Large intestine (tissue), 3 donors: ENCODE measurements around the gene VPS13D. TPM values are rescaled to one million over a fixed set of nuclear protein-coding genes. Genes with fewer than 3 reads are reported as not detected.

Experiments
- DNase-seq, 2 donors: peaks; one replicate each; pipeline versions ENCODE4 v3.0.0 to v3.0.0-alpha.2; 2013
- H3K27ac ChIP-seq: one replicate; pipeline ENCODE4 v1.5.1; 2013; ENCODE audit warnings: low read length
- H3K27me3 ChIP-seq: 2 replicates; pipeline ENCODE4 v1.6.1; 2013; ENCODE audit warnings: low read length; ENCODE audit not compliant: control insufficient read depth, insufficient read depth
- H3K36me3 ChIP-seq: 2 replicates; pipeline ENCODE4 v1.6.1; 2013; ENCODE audit warnings: low read length; ENCODE audit not compliant: control insufficient read depth, insufficient read depth
- H3K4me1 ChIP-seq: one replicate; pipeline ENCODE4 v1.6.1; 2013; ENCODE audit warnings: low read length; ENCODE audit not compliant: control insufficient read depth, insufficient read depth
- H3K4me3 ChIP-seq: one replicate; pipeline ENCODE4 v1.5.1; 2013; ENCODE audit warnings: low read length
- H3K9me3 ChIP-seq: one replicate; pipeline ENCODE4 v1.6.1; 2013; ENCODE audit warnings: mild to moderate bottlenecking, low read depth, low read length, moderate library complexity; ENCODE audit not compliant: control insufficient read depth
- WGBS: methylation state at CpG from one replicate; pipeline ENCODE4 v1.1.5; 2013; ENCODE audit warnings: low lambda C conversion rate; ENCODE audit not compliant: insufficient coverage; 5-methylcytosine and 5-hydroxymethylcytosine counted together
- polyA plus RNA-seq: library from polyadenylated mRNA; unstranded; fragments of 120-200 nt; gene quantifications from one replicate; pipeline ENCODE4 v1.2.1, GENCODE V29; 2013

The VPS13D gene
- polyA plus RNA-seq, 1 donor, result 20.7 TPM

DNA sequence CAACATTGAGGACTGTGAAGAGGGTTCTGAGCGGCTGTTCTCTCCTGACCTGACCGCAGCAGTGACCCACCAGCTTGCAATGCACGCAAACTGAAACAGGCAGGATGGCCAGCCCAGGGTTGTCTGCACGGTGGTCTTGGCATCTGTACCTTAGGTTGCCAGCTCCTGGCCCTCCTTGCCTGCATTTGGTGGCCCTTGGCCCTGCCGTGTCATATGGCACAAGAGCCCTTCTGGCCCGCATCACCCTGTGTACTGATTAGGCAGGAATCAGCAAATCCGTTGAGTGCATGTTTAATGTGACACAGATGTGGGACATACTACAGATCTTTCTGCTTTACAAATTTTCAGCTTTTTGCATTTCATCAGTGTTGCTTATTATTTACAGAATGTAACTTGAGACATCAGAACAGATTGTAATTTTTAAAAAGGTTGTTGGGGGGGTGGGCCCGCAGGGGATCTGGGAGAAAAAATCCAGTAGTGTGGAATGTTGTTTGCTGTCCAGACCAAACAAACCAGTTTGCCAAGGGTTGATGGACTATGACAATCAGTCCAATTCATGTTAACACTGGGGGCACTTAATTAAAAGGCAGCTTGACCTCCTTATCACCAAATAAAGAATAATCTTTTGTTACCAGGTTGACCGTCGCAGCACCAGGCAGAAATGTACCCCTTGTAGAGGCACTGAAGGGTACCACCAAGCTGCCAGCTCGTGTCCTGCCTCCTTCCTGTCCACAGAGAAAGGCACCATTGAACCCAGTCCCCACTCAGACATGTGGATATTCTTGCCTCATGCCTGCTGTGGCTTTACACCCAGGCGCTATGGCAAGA is 255.6 kb downstream of the VPS13D start:
- Histone ChIP-seq H3K27ac (peak overlapping the region; percentile 40), H3K27me3 (no peaks in the 10 kb centered on the region), H3K36me3 (peaks cover 8% of the 10 kb centered on the region), H3K4me3 (no peak overlapping the region), H3K4me1 (peaks cover 15% of the 10 kb centered on the region), H3K9me3 (peaks cover 3% of the 10 kb centered on the region)
- 83% methylated on average over 1 of the region's 12 CpGs for WGBS
- no peak for DNase-seq

DNA sequence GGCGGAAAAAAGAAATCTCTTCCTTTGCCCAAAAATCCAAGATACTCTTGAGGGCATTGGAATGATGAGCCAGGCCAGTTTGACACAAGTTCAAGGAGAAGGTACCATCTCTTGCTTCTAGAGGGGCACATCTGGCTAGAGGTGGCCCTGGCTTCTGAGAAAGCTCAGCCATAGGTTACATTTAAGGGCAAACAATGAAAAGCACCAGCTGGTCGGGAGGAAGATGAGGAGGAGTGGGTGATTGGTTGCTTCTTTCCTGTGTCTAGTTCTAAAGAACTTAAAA is 256.2 kb downstream of the VPS13D start:
- H3K27me3 ChIP-seq, result no peaks in the 10 kb centered on the region
- peaks cover 8% of the 10 kb centered on the region for H3K36me3 ChIP-seq
- no CpG with 5 or more reads among the region's 2 CpGs for WGBS
- H3K9me3 ChIP-seq, result peaks cover 1% of the 10 kb centered on the region
- no peak for DNase-seq
- no peak overlapping the region for H3K4me3 ChIP-seq
- peaks cover 10% of the 10 kb centered on the region for H3K4me1 ChIP-seq
- H3K27ac ChIP-seq, result no peak overlapping the region

DNA sequence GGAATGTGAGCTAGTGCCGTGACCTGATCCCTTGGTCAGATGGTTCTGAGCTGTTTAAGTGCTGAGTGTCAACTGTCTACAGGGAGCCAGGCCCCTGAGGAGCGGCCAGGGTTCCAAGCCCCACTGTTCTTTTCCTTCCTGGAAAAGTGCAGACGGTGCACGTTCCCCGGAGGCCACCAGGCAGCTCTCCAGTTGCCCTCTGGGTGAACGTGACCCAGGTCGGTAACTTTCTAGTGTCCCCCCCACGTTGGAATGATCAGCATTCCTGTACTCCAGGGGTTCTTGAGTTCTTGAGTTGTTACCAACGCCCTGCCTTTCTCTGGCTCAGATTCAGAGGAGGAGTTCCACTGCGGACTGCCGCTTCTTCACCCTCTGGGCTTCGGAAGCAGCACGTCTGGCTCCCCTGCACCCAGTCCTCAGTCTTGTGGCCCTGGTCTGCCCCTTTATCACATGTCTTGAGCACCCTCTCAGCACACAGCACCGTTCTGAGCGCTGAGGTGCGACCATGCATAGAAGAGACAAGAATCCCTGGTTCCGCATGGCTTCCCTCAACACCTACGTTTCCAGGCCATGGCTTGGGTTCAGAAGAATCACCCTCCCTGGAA is 256.7 kb downstream of the VPS13D start:
- peaks cover 5% of the 10 kb centered on the region for H3K4me1 ChIP-seq
- H3K27ac ChIP-seq, result no peak overlapping the region
- H3K36me3 ChIP-seq, result peaks cover 8% of the 10 kb centered on the region
- no peak for DNase-seq
- H3K9me3 ChIP-seq, result no peaks in the 10 kb centered on the region
- H3K27me3 ChIP-seq, result no peaks in the 10 kb centered on the region
- no peak overlapping the region for H3K4me3 ChIP-seq
- 100% methylated on average over 1 of the region's 18 CpGs for WGBS

DNA sequence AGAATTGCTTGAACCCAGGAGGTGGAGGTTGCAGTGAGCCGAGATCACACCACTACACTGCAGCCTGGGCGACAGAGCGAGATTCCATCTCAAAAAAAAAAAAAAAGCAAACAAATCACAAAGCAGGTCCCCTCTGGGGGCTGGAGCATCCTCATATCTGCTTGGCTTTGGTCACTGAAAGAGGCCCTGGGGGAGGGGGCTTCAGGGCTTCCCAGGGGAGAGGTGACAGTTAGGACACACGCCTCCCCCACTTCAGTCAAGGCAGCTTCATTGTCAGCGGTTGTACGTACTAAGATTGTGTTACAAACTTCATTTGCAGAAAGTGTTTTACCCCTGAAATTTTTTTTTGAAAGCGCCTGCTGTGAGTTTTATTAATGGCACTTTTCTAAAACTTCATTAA is 257.7 kb downstream of the VPS13D start:
- DNase-seq, result no peak
- no peaks in the 10 kb centered on the region for H3K9me3 ChIP-seq
- no peak overlapping the region for H3K4me3 ChIP-seq
- H3K4me1 ChIP-seq, result no peaks in the 10 kb centered on the region
- 100% methylated on average over 1 of the region's 7 CpGs for WGBS
- no peak overlapping the region for H3K27ac ChIP-seq
- H3K36me3 ChIP-seq, result peaks cover 6% of the 10 kb centered on the region
- no peaks in the 10 kb centered on the region for H3K27me3 ChIP-seq

GRCh38 chr1:12488666-12489354 is 259.0 kb downstream of the VPS13D start:
- Histone ChIP-seq H3K27ac (no peak overlapping the region), H3K27me3 (no peaks in the 10 kb centered on the region), H3K36me3 (peaks cover 6% of the 10 kb centered on the region), H3K9me3 (no peaks in the 10 kb centered on the region), H3K4me1 (no peaks in the 10 kb centered on the region), H3K4me3 (no peak overlapping the region)
- WGBS, result no CpG with 5 or more reads among the region's 4 CpGs
- DNase-seq, result no peak

DNA sequence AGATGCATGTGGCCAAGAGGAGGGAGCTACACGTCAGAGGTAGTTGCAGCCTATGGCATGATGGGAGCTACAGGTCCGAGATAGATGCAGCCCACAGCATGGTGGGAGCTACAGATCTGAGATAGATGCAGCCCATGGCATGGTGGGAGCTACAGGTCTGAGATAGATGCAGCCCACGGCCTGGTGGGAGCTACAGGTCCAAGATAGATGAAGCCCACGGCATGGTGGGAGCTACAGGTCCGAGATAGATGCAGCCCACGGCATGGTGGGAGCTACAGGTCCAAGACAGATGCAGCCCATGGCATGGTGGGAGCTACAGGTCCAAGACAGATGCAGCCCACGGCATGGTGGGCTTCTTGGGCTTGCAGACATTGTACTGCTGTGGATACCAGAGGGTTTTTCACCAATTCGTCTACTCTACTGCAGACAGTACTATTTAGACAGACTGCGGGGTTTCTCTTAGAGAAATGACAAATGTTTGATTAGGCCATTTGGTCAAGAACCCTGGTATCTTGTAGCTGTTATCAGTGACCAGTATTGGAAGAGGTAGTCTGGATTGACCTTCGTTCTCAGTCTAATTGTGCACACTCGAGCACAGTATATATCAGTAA is 260.8 kb downstream of the VPS13D start:
- WGBS, result no CpG with 5 or more reads among the region's 11 CpGs
- no peak for DNase-seq
- H3K27ac ChIP-seq, result no peak overlapping the region
- no peak overlapping the region for H3K4me3 ChIP-seq
- H3K4me1 ChIP-seq, result peaks cover 3% of the 10 kb centered on the region
- H3K9me3 ChIP-seq, result no peaks in the 10 kb centered on the region
- no peaks in the 10 kb centered on the region for H3K27me3 ChIP-seq
- peaks cover 6% of the 10 kb centered on the region for H3K36me3 ChIP-seq

GRCh38 chr1:12491656-12492055 is 261.8 kb downstream of the VPS13D start:
- no peaks in the 10 kb centered on the region for H3K9me3 ChIP-seq
- DNase-seq, result no peak
- no peak overlapping the region for H3K27ac ChIP-seq

GRCh38 chr1:12495725-12496124 is 265.9 kb downstream of the VPS13D start:
- H3K27ac ChIP-seq, result peak overlapping the region; percentile 65

More at GRCh38 chr1:12491656-12492055, 261.8 kb downstream of the VPS13D start:
- H3K4me1 ChIP-seq, result peaks cover 13% of the 10 kb centered on the region
- H3K4me3 ChIP-seq, result no peak overlapping the region
- WGBS, result no CpG with 5 or more reads among the region's 5 CpGs
- no peaks in the 10 kb centered on the region for H3K27me3 ChIP-seq
- no peaks in the 10 kb centered on the region for H3K36me3 ChIP-seq

DNA sequence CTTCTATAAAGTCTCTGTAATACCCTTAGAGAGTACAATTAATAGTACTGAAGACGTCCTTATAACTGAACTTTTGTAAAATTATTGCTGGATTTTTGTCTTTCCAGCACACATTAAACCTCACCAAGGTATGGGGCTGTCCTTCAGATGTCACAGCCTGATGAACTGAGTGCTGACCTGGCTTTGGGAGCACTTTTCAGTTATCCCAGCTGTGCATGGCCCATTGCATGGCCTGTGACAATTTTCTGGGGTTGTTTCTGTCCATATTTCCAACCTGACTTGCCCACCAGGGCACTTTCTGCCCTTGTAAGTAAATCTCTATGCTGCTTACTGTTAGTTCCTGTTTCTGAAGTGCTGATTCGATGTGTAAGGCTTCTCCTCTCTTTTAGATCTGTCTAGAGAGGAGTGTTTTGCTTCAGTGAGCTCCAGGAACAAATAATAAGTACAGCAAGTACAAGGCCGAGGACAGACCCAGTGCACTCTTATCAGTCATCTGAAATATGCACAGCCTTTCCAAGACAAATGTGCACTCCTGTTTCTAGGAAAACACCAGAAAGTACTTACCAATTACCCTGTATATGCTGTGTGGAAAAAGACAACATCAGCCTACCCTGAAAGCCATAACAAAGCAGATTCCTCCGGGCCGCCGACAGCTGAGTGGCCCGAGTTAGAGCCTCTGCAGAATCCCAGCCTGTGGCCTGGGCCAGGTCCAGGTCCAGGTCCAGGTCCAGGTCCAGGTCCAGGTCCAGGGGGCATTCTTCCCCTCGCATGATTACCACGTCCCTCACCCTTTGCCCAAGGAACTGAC is 266.5 kb downstream of the VPS13D start:
- Histone ChIP-seq H3K4me3 (no peak overlapping the region), H3K27ac (peak overlapping the region; percentile 65), H3K9me3 (no peaks in the 10 kb centered on the region), H3K4me1 (peaks cover 17% of the 10 kb centered on the region), H3K36me3 (peaks cover 14% of the 10 kb centered on the region), H3K27me3 (no peaks in the 10 kb centered on the region)
- WGBS, result 80% methylated on average over 1 of the region's 9 CpGs
- peak; percentile 53 to 70 for DNase-seq

More at GRCh38 chr1:12495725-12496124, 265.9 kb downstream of the VPS13D start:
- DNase-seq, result peak in 1 of 2 donors; percentile 32
- peaks cover 14% of the 10 kb centered on the region for H3K36me3 ChIP-seq
- no peak overlapping the region for H3K4me3 ChIP-seq
- peaks cover 17% of the 10 kb centered on the region for H3K4me1 ChIP-seq
- no peaks in the 10 kb centered on the region for H3K9me3 ChIP-seq
- WGBS, result no CpG with 5 or more reads among the region's 11 CpGs
- H3K27me3 ChIP-seq, result no peaks in the 10 kb centered on the region
